ENCODE measurements around the gene STMND1. TPM values are rescaled to one million over a fixed set of nuclear protein-coding genes. Genes with fewer than 3 reads are reported as not detected.

Gene STMND1
- total and polyA plus RNA-seq, 2 of the 8 experiments (the other 6 are each of a cell fraction or from before 2014, with no cell fraction given) = not detected

DNA sequence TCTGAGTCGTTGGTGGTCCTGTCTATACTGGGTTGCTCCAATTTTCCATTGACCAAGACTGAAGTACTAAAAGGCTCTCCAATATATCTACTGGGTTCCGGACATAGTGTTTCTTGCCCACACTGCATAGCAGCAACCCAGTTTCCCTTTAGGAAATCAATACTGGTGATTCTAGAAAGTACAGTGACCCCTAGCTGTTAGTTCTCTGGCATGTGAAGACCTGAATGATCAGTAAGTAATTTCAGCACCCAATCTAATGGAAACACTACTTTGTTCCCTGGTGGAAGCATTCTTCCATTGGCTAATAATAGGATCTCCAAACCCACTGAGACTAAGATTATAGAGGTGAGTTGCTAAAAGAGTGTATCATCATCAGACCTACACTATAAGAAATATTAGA, 40.8 kb upstream of the STMND1 start:
- WGBS, 2 experiments (ENCODE audit: extremely low coverage in 1 of 2, insufficient coverage in 1 of 2, insufficient read length in 1 of 2, insufficient replicate concordance in 2 of 2, low coverage in 1 of 2, low lambda C conversion rate in 2 of 2, missing lambda C conversion rate in 1 of 2) = 85% methylated on average over 2 of the region's 2 CpGs; no CpG with 5 or more reads in 1 of the 2 experiments
- H3K4ac ChIP-seq (replicated peaks; ENCODE audit: insufficient read length, low read depth, low read length) = no peak overlapping the region
- no peak overlapping the region for H3K23ac ChIP-seq (ENCODE audit: insufficient read length)
- no peak overlapping the region for H2BK5ac ChIP-seq (ENCODE audit: low read depth, low read length)
- H3K18ac ChIP-seq (ENCODE audit: extremely low read depth, low read length) = no peak overlapping the region
- no peak overlapping the region for H2BK15ac ChIP-seq (ENCODE audit: low read length)
- no peak overlapping the region for H2AK5ac ChIP-seq (ENCODE audit: low read depth, low read length)
- no peak overlapping the region for H4K8ac ChIP-seq (ENCODE audit: extremely low read depth, insufficient read depth, low read length)
- no peak overlapping the region for H3K4me2 ChIP-seq (ENCODE audit: insufficient read depth in 1 of 2, low read depth in 2 of 2, low read length in 2 of 2)
- FAIRE-seq (no peak), DNase-seq (ENCODE audit: low read depth in 1 of 2, low spot score in 2 of 2) (no peak)
- H3K27ac ChIP-seq (ENCODE audit: low read depth, low read length) = no peak overlapping the region
- no peaks in the 10 kb centered on the region for H3K9me3 ChIP-seq (ENCODE audit: insufficient read depth in 2 of 2, low read depth in 1 of 2, low read length in 1 of 2)
- H3K23me2 ChIP-seq (ENCODE audit: low read depth, low read length) = no peaks in the 10 kb centered on the region
- H3K4me1 ChIP-seq (replicated peaks in 1 of 4; ENCODE audit: control insufficient read depth in 3 of 4, insufficient read depth in 4 of 4, low read length in 3 of 4) = no peaks in the 10 kb centered on the region
- no peaks in the 10 kb centered on the region for H4K20me1 ChIP-seq (replicated peaks in 1 of 2; ENCODE audit: control insufficient read depth in 1 of 2, insufficient read depth in 2 of 2, low read length in 2 of 2)
- no peaks in the 10 kb centered on the region; a peak in 1 of 8 replicates for H3K36me3 ChIP-seq (ENCODE audit: control insufficient read depth in 2 of 4, insufficient read depth in 4 of 4, low read length in 3 of 4)
- TF ChIP-seq RBBP5 (IDR thresholded peaks at IDR 0.05; ENCODE audit: borderline replicate concordance, low read depth, low read length) (no peak), RAD21 (IDR thresholded peaks at IDR 0.05 in 1 of 2, conservative IDR thresholded peaks at IDR 0.05 in 1 of 2; ENCODE audit: low read depth in 2 of 2, low read length in 2 of 2) (peak in 1 of 2 experiments; percentile 28; a peak in 2 of 4 replicates)
- CTCF ChIA-PET (ENCODE audit: partially characterized antibody) = interaction anchor here (1.1 to 1.8 kb wide), 2 partner anchors 10 to 23 kb away, joined by 3 to 7 read pairs; no protein-coding TSS in a partner anchor
- H2AFZ ChIP-seq (ENCODE audit: low read length) = no peak overlapping the region
- no peak overlapping the region for H4K5ac ChIP-seq (ENCODE audit: insufficient read length, low read depth, low read length)
- H2BK12ac ChIP-seq (ENCODE audit: low read depth, low read length) = no peak overlapping the region
- no peaks in the 10 kb centered on the region for H3K79me1 ChIP-seq (ENCODE audit: low read depth, low read length)
- H3K9ac ChIP-seq (replicated peaks in 1 of 4; ENCODE audit: extremely low read depth in 1 of 4, low read depth in 3 of 4, low read length in 3 of 4) = no peak overlapping the region
- no peak overlapping the region for H3K14ac ChIP-seq (ENCODE audit: insufficient read length)
- H4K91ac ChIP-seq (replicated peaks; ENCODE audit: insufficient read length, low read length) = no peak overlapping the region
- H2BK20ac ChIP-seq (ENCODE audit: low read length) = no peak overlapping the region
- no peaks in the 10 kb centered on the region for H3K79me2 ChIP-seq (ENCODE audit: control insufficient read depth in 1 of 2, insufficient read depth in 2 of 2, low read length in 2 of 2)
- H3K56ac ChIP-seq (replicated peaks; ENCODE audit: insufficient read length, low read depth, low read length) = no peak overlapping the region
- H3K27me3 ChIP-seq (replicated peaks in 1 of 4; ENCODE audit: control insufficient read depth in 3 of 4, extremely low read depth in 1 of 4, insufficient read depth in 3 of 4, low read length in 3 of 4) = no peaks in the 10 kb centered on the region
- H3K4me3 ChIP-seq (ENCODE audit: extremely low read depth in 1 of 4, insufficient read depth in 2 of 4, low read depth in 3 of 4, low read length in 4 of 4) = no peak overlapping the region
- POLR2A ChIA-PET (ENCODE audit: partially characterized antibody) = no interaction called here
- no peak overlapping the region for H2BK120ac ChIP-seq (replicated peaks; ENCODE audit: low read depth, low read length)

Data from H1 (cell line).